A549 (cell line): ENCODE measurements around the gene ERO1B.

ENCODE experiments used
- CBX2 ChIP-seq: fragments of 200-600 bp; sonication (generic); IDR thresholded peaks from 2 replicates; pipeline ENCODE4 v1.6.1; 2016; ENCODE audit warnings: low read depth, mild to moderate bottlenecking, borderline replicate concordance
- FOSB ChIP-seq: fragments of 250-450 bp; sonication (Bioruptor Pico); IDR thresholded peaks from 2 replicates; pipeline ENCODE4 v1.5.0; 2020; ENCODE audit warnings: mild to moderate bottlenecking, moderate library complexity
- JUN ChIP-seq, 2 experiments: fragments of >200 bp; sonication (Bioruptor Twin); formaldehyde crosslinking; IDR thresholded peaks; 2 replicates in 1 of 2; 3 replicates in 1 of 2; pipeline ENCODE4 v1.6.1; 2016 to 2017
- KDM5A ChIP-seq: fragments of 200-600 bp; sonication (generic); IDR thresholded peaks from 2 replicates; pipeline ENCODE4 v1.6.1; 2016; ENCODE audit warnings: antibody characterized with exemption, mild to moderate bottlenecking
- MAFK ChIP-seq: fragments of 450-650 bp; IDR thresholded peaks from 2 replicates; pipeline ENCODE4 v1.6.1; 2014; ENCODE audit not compliant: partially characterized antibody
- MYC ChIP-seq: IDR thresholded peaks from 2 replicates; pipeline ENCODE4 v1.6.1; 2012; ENCODE audit warnings: mild to moderate bottlenecking, inconsistent platforms, low read length, improper control_type of control experiment, borderline replicate concordance
- PHF8 ChIP-seq: fragments of 200-600 bp; sonication (generic); IDR thresholded peaks from 2 replicates; pipeline ENCODE4 v1.6.1; 2016; ENCODE audit warnings: low read depth, mild to moderate bottlenecking, antibody characterized with exemption, moderate library complexity, borderline replicate concordance
- RFX5 ChIP-seq: fragments of 450-650 bp; IDR thresholded peaks from 2 replicates; pipeline ENCODE4 v1.7.1; 2014; ENCODE audit warnings: antibody characterized with exemption, mild to moderate bottlenecking, moderate library complexity
- TP53 ChIP-seq: fragments of 250-450 bp; sonication (Bioruptor Pico); IDR thresholded peaks from 2 replicates; pipeline ENCODE4 v1.5.0; 2021; ENCODE audit warnings: mild to moderate bottlenecking, moderate library complexity
- TF ChIP-seq, protein P1 (sequence below): fragments of >200 bp; sonication (Bioruptor Twin); formaldehyde crosslinking; IDR thresholded peaks from 3 replicates; pipeline ENCODE4 v1.5.1; 2016
- TF ChIP-seq, protein P2 (sequence below): IDR thresholded peaks from 2 replicates; pipeline ENCODE4 v1.6.1; 2012

DNA sequence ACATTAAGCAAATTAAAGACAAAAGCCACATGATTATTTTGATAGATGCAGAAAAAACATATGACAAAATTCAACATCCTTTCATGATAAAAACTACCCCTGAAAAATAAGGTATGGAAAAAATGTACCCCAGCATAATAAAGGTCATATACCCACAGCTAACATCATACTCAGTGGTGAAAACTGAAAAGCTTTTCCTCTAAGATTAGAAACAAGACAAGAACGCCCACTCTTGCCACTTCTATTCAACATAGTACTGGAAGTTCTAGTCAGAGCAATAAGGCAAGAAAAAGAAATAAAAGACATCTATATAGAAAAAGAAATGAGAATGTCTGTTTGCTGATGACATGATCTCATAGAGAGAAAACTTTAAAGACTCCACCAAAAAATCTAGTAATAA is 20.7 kb downstream of the ERO1B start:
- TF ChIP-seq, protein P1, sequence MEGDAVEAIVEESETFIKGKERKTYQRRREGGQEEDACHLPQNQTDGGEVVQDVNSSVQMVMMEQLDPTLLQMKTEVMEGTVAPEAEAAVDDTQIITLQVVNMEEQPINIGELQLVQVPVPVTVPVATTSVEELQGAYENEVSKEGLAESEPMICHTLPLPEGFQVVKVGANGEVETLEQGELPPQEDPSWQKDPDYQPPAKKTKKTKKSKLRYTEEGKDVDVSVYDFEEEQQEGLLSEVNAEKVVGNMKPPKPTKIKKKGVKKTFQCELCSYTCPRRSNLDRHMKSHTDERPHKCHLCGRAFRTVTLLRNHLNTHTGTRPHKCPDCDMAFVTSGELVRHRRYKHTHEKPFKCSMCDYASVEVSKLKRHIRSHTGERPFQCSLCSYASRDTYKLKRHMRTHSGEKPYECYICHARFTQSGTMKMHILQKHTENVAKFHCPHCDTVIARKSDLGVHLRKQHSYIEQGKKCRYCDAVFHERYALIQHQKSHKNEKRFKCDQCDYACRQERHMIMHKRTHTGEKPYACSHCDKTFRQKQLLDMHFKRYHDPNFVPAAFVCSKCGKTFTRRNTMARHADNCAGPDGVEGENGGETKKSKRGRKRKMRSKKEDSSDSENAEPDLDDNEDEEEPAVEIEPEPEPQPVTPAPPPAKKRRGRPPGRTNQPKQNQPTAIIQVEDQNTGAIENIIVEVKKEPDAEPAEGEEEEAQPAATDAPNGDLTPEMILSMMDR, result no peak
- TF ChIP-seq TP53 (no peak), PHF8 (no peak), KDM5A (no peak), FOSB (no peak), MYC (no peak), RFX5 (no peak), CBX2 (no peak), MAFK (no peak), JUN (IDR thresholded peaks at IDR 0.05) (no peak)
- TF ChIP-seq, protein P2, sequence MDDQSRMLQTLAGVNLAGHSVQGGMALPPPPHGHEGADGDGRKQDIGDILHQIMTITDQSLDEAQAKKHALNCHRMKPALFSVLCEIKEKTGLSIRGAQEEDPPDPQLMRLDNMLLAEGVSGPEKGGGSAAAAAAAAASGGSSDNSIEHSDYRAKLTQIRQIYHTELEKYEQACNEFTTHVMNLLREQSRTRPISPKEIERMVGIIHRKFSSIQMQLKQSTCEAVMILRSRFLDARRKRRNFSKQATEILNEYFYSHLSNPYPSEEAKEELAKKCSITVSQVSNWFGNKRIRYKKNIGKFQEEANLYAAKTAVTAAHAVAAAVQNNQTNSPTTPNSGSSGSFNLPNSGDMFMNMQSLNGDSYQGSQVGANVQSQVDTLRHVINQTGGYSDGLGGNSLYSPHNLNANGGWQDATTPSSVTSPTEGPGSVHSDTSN, result no peak
